Duodenal mucosa (tissue), 2 donors: Measurements from ENCODE around the gene OXT.
"Not testable (repeated sequence)": the region's sequence is repeated elsewhere in the genome, so short reads cannot be mapped to it uniquely, and the experiment has no call there.

ENCODE experiments used
- H3K27ac ChIP-seq: one replicate; pipeline ENCODE4 v1.7.0; 2013; ENCODE audit warnings: low read depth, low read length
- H3K27me3 ChIP-seq, 2 donors: one replicate each; pipeline ENCODE4 v1.7.0; 2013; ENCODE audit warnings: low read length in 2 of 2, control low read depth in 1 of 2; ENCODE audit not compliant: insufficient read depth in 2 of 2, control insufficient read depth in 1 of 2
- H3K36me3 ChIP-seq, 2 donors: one replicate each; pipeline ENCODE4 v1.7.0; 2013; ENCODE audit warnings: low read length in 2 of 2, control low read depth in 1 of 2; ENCODE audit not compliant: insufficient read depth in 2 of 2, control insufficient read depth in 1 of 2
- H3K4me1 ChIP-seq, 2 donors: one replicate each; pipeline ENCODE4 v1.7.0; 2013; ENCODE audit warnings: low read length in 2 of 2, control low read depth in 1 of 2; ENCODE audit not compliant: insufficient read depth in 2 of 2, control insufficient read depth in 1 of 2
- H3K4me3 ChIP-seq, 2 donors: one replicate each; pipeline ENCODE4 v1.7.0; 2013; ENCODE audit warnings: low read length in 2 of 2, low read depth in 1 of 2
- H3K9ac ChIP-seq, 2 donors: one replicate each; pipeline ENCODE4 v1.7.0; 2013; ENCODE audit warnings: low read length in 2 of 2, low read depth in 1 of 2
- H3K9me3 ChIP-seq, 2 donors: one replicate each; pipeline ENCODE4 v1.7.0; 2013; ENCODE audit warnings: low read length in 2 of 2, control low read depth in 1 of 2; ENCODE audit not compliant: control insufficient read depth in 1 of 2

The OXT gene

GRCh38 chr20:3109350-3110302 is 38.2 kb downstream of the OXT start:
- Histone ChIP-seq H3K4me1 (no peaks in the 10 kb centered on the region), H3K9me3 (no peaks in the 10 kb centered on the region), H3K36me3 (peaks cover 7 to 32% of the 10 kb centered on the region in 2 donors), H3K4me3 (no peak overlapping the region), H3K9ac (no peak overlapping the region), H3K27me3 (no peaks in the 10 kb centered on the region), H3K27ac (no peak overlapping the region)

- no peaks in the 10 kb centered on the region for H3K9me3 ChIP-seq
- H3K9ac ChIP-seq, result no peak overlapping the region
- no peaks in the 10 kb centered on the region for H3K4me1 ChIP-seq
- no peaks in the 10 kb centered on the region for H3K27me3 ChIP-seq
- H3K36me3 ChIP-seq, result peaks cover 7 to 32% of the 10 kb centered on the region in 2 donors
- no peak overlapping the region for H3K4me3 ChIP-seq
- no peak overlapping the region for H3K27ac ChIP-seq
Observed at GRCh38 chr20:3111507-3111906, 40.1 kb downstream of the OXT start.

GRCh38 chr20:3111995-3112394 is 40.6 kb downstream of the OXT start:
- Histone ChIP-seq H3K36me3 (peaks cover 7 to 32% of the 10 kb centered on the region in 2 donors), H3K9me3 (no peaks in the 10 kb centered on the region), H3K27me3 (no peaks in the 10 kb centered on the region), H3K9ac (no peak overlapping the region), H3K27ac (no peak overlapping the region), H3K4me3 (no peak overlapping the region), H3K4me1 (no peaks in the 10 kb centered on the region)

GRCh38 chr20:3115190-3116107 is 44.0 kb downstream of the OXT start:
- H3K4me1 ChIP-seq, result no peaks in the 10 kb centered on the region
- H3K27ac ChIP-seq, result no peak overlapping the region
- H3K27me3 ChIP-seq, result no peaks in the 10 kb centered on the region
- H3K36me3 ChIP-seq, result peaks cover 0 to 17% of the 10 kb centered on the region in 2 donors
- H3K9ac ChIP-seq, result no peak overlapping the region
- no peak overlapping the region for H3K4me3 ChIP-seq
- H3K9me3 ChIP-seq, result no peaks in the 10 kb centered on the region

GRCh38 chr20:3116341-3116740 is 44.9 kb downstream of the OXT start:
- H3K4me1 ChIP-seq, result no peaks in the 10 kb centered on the region
- peaks cover 0 to 26% of the 10 kb centered on the region in 2 donors for H3K36me3 ChIP-seq
- no peak overlapping the region for H3K4me3 ChIP-seq
- H3K9ac ChIP-seq, result no peak overlapping the region
- no peaks in the 10 kb centered on the region for H3K27me3 ChIP-seq
- no peaks in the 10 kb centered on the region for H3K9me3 ChIP-seq
- no peak overlapping the region for H3K27ac ChIP-seq

- not testable (repeated sequence) for H3K9me3 ChIP-seq, H3K4me3 ChIP-seq, H3K27ac ChIP-seq, H3K27me3 ChIP-seq, H3K9ac ChIP-seq, H3K4me1 ChIP-seq
- peaks cover 3 to 34% of the 10 kb centered on the region in 2 donors for H3K36me3 ChIP-seq
Observed at GRCh38 chr20:3117839-3118379, 46.5 kb downstream of the OXT start.

GRCh38 chr20:3119044-3119443 is 47.6 kb downstream of the OXT start:
- H3K9ac ChIP-seq, result no peak overlapping the region
- H3K27me3 ChIP-seq, result no peaks in the 10 kb centered on the region
- H3K4me3 ChIP-seq, result no peak overlapping the region
- no peak overlapping the region for H3K27ac ChIP-seq
- peaks cover 5 to 30% of the 10 kb centered on the region in 2 donors for H3K36me3 ChIP-seq
- H3K9me3 ChIP-seq, result no peaks in the 10 kb centered on the region
- H3K4me1 ChIP-seq, result no peaks in the 10 kb centered on the region

- peaks cover 5 to 30% of the 10 kb centered on the region in 2 donors for H3K36me3 ChIP-seq
- H3K27me3 ChIP-seq, result no peaks in the 10 kb centered on the region
- no peaks in the 10 kb centered on the region for H3K4me1 ChIP-seq
- H3K9me3 ChIP-seq, result no peaks in the 10 kb centered on the region
- no peak overlapping the region for H3K27ac ChIP-seq
- H3K4me3 ChIP-seq, result no peak overlapping the region
- H3K9ac ChIP-seq, result no peak overlapping the region
Observed at GRCh38 chr20:3121271-3121911, 50.0 kb downstream of the OXT start.
